NCI-H82 treated with DMSO at 0.1 percent for 48 hours (cell line): ENCODE data around the gene AHI1.

ENCODE experiments used
- DNase-seq: peaks from one replicate; lab custom pipeline; 2025; ENCODE audit not compliant: unreplicated experiment; lab: John Stamatoyannopoulos, UW

AHI1 gene

DNA sequence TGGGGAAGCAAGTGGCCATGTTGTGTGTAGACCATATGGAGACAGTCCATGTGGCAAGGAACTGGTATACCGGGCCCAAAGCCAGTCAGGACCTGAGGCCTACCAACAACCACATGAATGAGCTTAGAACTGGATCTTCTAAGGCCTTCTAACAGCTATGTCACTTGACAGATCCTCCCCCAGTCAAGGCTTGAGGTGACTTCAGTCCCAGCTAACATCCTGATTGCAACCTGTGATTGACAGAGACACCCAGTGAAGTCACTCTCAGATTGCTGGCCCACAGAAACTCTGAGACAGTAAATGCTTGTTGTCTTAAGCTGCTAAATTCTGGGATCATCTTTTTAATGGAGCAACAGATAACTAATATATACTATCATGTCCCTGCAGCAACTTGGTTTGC is 32.9 kb downstream of the AHI1 start:
- DNase-seq, result no peak

DNA sequence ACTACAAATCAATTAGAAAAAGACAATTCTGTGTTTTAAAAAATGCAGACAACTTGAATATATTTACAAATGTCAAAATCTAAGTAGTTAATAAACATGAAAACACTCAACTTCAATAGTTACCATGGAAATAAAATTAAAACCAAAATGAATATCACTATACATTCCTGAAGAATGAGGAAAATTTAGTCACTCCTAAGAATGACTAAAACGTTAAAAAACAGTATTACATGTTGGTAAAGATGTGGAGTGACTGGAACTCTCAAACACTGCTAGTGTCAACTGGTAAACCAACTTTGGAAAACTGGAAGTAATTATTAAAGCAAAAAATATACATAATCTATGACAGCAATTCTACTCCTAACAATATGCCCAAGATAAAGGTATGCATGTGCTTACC is 36.3 kb downstream of the AHI1 start:
- no peak for DNase-seq

DNA sequence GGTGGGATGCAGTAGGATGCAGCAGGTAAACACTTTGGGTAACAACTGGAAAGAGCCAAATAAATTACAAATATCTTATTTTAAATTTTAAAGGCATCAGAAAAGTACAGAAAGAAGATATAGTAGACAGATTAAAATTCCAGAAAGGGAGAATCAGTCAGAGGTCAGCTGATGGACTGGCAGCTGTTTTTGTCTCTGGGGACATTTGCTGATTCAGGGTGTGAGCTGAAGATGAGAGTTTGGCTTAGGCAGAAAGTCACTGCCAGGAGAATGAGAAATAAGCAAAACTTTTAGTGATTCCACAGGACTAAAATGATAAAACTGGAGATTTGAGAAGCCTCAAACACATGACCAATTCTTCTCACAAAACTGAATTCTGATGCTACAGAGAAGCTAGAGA is 39.5 kb downstream of the AHI1 start:
- no peak for DNase-seq

DNA sequence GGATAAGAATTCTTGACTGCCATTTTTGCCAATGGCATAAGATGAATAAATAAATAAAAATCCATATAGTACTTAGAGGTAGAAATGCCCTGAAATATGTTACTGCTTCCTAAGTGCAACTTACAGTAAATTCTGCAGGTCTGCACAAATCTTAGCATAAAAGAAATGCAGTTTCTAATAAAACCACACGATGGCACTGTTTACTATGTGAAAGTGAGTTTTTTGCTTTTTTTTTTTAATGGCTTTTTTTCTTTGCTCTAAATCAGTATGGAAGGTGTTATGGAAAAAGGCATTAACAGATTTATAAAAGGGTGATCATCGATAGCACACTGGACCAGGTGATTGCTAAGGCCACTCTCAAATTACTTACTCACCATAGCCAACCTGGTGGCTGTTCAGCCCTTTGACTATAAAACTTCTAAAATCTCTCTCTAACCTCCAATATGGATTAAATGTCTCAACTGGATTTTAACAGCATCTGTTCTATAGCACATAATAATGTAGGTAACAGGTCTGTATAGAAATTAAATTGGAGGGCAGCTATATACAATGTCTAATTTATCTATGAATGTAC is 45.8 kb downstream of the AHI1 start:
- peak; percentile 5 for DNase-seq

DNA sequence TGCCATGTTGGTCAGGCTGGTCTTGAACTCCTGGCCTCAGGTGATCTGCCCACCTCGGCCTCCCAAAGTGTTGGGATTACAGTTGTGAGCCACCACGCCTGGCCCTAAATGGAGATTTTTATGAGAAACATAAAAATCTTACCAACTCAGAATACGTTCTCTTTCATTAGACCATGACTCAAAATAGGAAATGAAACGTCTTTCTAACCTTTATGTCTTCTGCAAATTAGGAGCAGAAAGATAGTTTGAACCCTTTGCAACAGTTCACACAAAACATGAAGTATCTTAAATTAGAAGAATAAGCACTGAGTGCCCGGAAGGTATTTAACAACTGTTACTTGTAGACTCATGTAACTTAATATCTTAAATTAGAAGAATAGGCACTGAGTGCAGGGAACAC is 48.3 kb downstream of the AHI1 start:
- no peak for DNase-seq

DNA sequence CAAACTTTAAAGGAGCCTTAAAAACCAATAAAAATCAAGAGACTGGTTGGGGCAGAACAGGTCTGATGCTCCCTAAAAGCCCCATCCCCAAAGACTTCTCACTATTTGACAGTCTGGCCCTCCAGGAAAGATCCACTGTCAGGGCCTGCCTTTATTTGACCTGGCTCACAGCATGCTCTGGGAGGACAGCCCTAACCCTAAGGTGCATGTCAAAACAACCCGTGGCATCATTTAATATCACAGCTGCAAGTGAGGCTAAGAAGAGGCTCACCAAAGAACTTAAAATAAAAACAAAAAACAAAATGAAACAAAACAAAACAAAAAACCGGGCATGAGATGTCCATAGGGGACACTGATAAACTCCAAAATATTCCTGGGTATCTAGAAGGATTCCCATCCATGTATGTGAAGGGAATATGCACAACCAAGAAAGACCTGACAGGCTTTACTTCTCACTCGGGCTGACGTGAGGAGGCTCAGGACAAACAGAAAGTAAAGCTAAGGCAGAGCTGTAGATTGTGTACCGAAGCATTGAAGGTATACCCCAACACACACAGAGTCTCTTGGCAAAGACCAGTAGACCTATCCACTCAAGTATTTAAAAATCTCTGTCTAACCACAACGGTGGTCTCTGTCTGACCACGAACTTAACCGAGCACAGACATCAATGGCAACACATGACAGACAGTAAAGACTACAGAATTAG is 57.3 kb downstream of the AHI1 start:
- no peak for DNase-seq

DNA sequence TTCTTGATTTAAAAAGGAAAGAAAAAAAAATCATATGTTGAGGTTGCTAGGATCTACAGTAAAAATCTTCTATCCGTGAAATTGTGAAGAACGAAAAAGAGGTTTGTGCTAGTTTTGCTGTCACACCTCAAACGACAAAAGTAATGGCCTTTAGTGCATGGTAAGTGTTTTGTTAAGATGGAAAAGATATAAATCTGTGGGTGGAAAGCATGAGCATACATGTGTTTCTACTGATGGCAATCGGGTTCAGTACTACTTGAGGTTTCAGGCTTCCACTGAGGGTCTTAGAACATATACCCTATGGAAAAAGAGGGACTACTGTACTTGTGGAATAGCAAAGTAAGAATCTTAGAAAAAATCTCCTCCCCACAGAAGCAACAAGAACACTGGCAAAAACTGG is 58.0 kb downstream of the AHI1 start:
- no peak for DNase-seq

DNA sequence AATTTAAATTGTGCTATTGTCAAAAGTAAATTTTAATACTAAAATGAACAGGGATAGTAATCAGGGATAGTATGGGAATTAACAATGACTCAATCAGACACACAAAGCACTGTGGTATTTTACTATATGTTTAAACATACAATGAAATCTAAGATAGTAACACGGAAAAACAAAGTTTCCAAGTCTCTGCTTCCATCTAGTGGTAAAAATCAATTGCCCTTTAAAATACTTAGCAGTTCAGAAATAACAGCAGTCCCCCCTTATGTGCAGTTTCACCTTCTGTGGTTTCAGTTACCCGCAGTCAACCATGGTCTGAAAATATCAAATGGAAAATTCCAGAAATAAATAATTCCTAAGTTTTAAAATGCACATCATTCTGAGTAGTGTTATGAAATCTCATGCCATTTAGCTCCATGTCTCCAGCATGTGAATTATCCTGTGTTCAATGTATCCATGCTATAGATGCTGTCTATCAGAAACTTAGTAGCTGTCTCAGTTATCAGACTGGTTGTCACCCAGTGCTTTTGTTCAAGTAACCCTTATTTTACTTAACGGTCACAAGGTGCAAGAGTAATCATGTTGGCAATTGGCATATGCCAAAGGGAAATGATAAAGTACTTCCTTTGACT is 58.5 kb downstream of the AHI1 start:
- DNase-seq, result peak; percentile 36

DNA sequence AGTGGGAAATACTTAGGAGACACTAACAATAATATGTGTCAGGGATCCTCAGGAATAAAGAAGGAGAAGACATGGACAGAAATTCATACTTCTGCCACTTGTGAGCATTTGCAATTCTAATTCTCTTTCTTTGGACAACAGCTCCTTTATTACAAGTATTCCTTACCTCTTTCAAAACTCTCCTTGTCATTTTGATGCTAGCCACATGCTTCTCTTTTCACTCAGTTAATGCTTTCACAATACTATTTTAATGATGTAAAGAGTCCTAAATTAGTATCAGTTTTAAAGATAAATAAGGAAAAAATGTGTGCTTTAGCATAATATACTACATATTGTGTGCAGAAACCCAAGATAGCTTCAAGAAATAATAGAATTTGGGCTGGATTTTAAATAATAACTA is 62.5 kb downstream of the AHI1 start:
- DNase-seq, result no peak

DNA sequence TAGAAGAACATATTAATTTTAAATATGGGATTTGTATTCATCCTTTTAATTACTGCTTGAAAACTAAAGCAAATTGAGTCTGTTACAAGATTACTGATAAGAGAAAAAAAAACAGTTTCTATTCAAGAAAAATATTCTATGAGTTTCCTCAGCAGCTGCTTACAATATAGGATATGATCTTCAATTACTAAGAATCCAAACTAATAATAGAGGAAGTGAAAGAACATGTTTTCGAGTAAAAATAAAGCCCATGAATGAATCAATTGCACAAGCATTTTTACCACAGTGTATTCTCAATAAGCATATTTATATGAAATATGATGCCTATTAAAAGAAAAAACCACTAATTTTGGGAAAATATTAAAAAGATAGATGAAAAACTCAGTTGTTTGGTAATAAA is 63.4 kb downstream of the AHI1 start:
- DNase-seq, result no peak

DNA sequence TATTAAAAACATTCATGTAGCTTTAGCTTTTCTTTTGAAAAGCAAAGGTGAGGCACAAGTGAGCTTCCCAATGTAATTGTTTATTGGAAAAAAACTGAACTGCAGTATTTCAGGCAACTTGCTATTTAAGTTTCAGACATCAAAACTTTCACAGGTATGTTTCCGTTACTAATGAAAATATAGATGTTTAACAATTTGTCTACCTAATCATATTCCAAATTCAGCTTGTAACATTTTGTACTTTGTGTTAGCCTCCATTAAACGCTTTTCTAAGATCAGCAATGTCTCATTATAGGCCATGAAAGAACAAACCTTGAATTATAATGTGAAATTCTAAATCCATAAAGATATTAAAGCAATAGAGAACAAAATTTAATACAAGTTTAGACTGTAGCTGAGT is 69.5 kb downstream of the AHI1 start:
- DNase-seq, result no peak

DNA sequence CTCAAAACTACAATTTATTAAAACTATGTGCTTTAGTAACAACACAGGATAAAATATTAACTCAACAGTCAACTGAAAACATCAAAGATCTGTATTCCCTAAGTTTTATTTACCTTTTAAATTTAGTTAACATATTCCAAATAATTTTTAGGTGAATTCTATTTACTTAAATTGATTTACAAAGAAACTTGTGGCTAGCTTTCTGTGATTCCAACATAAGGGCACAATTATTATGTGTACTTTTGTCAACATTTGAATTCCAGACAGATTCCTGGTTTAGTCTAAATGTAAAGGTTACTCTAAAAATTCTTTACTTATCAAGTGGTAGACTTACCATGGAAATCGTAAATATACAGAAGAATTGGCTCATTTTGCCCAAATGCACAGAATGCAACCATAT is 70.7 kb downstream of the AHI1 start:
- DNase-seq, result no peak

DNA sequence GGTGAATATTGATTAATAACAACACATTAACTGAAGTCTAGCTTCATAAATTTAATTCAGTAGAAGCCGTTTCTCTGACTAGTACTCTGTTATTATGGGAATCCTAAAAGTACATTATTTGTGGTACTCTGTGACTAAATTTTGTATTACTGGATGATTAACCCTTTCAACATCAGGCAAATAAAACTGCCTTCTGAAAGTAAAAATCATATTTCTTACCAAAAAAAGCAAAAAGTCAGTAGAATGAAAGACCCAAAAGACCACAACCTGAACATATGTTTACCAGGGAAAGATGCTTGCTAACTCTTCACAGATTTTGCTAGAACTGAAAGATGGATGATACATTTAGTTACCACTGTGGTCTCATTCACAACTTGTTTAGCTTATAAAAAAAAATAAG is 73.2 kb downstream of the AHI1 start:
- no peak for DNase-seq

DNA sequence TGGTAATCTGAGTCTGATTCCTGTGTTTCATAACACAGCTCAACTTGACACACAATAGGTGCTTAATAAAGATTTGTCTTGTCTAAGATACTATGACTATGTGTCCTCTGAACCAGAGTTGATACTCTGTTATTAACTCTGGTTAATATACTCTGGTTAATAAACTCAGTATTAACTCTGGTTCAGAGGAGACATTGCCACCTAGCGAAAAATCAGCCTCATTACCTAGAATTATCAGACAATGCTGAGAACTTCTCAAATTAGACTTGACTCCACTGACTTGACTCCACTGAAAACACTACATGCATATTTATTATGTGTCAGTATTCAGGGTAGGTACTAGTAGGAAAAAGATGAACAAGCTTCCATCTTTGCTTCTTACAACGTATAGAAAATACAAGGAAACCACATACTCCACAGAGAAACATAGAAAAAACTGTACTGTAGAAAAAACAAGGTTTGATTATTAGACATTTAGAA is 73.9 kb downstream of the AHI1 start:
- peak; percentile 18 for DNase-seq

DNA sequence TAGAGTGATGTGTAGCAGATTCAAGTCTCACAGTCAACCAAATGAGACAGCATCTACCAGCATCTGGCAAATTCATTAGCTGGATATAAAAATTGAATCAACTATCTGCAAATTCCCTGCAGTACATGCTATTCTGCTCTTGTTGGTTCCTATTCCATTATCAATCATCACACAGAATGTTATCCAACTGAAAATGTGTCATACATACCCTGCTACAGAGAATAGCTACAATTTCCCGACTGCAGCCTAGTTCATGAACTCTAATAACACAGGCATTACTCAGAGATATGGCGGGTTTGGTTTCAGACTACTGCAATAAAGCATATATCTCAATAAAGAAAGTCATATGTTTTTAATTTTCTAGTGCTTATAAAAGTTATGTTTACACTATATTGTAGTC is 78.4 kb downstream of the AHI1 start:
- no peak for DNase-seq

DNA sequence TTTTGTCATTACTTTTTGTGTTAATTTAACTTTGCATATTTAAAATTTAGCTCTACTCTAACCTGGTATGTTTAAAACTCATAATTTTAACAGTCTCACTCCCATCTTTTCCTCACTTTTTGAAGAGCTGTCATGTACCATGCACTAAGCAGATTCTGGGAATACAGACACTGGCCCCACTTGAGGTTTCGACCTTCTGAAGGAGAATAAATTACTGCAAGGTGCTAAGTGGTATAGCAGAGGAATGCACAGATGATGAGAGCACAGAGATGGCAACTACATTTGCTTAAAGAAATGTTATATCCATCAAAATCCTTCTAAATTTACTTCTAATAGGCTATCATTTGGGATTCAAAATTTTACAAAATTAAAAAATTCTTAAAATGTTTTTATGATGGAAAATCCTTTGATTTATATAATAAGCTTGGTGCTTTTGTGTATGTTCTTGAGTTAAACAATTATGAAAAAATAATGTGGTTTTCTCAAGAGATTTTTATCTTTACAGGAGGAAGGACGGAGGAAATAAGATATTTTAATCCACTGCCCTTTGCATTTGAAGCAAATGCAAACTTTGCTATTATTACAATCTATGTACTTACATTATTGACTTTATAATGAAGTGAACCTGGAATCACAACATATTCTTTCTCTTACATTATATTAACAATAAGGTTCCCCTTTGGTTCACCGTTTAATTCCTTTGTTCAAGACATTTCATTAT is 79.3 kb downstream of the AHI1 start:
- no peak for DNase-seq

DNA sequence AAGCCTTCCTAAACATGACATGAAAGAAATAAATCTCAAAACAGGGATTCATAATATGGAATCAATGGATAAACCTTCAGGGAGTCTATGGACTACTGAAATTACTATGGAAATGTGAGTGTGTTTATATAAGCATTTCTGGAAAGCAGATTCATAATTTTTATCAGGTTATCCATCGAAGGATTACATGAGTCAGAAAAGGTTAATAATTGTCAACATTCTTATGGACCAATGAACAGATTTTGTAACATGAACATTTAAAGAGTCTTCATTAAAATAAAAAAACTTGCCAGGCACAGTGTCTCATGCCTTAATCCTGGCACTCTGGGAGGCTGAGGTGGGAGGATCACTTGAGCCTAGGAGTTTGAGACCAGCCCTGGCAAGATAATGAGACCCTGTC is 84.8 kb downstream of the AHI1 start:
- DNase-seq, result no peak

DNA sequence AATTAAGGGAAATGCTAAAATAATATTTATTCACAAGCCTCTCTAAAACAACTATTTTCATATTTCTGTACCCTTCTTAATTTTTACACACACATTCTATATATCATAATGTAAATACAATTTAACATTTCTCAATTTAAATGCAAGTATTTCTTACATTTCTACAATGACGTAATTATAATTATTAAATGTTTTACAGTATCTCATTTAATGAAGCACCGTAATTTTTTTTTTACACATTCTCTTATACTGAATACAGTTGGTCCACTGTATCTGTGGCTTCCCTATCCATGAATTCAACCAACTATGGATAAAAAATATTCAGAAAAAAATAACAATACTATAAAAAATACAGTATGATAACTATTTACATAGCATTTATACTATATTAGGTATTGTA is 85.7 kb downstream of the AHI1 start:
- DNase-seq, result no peak

DNA sequence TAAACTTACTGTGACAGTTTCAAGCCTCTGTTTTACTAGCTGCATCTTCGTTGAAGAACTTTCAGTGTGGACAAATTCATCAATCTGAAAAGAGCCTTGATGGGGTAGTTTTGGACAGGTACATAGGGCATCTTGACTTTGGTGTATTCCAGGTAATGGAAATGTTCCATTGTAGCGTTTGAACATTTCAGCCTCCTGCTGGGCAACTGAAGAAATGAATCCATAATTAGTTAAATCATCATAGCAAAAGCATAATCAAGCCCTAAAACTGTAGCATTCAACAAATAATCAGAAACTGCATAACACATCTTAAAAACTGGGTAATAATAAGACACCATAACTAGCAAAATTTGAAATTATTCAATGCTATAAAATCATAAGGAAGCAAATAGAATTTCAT is 86.2 kb downstream of the AHI1 start:
- no peak for DNase-seq

DNA sequence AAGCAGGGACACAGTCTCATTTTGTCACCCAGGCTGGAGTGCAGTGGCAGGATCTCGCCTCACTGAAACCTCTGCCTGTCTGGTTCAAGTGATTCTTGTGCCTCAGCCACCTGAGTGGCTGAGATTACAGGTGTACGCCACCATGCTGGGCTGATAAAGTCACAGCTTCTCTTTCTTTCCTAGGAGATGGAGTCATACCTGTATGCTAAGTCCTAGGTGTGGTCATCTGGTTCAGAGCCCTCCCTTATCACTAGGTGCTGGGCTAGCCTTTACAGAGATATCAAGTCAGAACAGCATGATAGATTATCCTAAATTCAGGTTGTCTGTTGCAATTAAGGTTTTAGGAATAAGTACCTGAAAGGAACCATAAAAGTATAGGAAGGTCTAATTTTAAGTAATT is 86.7 kb downstream of the AHI1 start:
- DNase-seq, result no peak

DNA sequence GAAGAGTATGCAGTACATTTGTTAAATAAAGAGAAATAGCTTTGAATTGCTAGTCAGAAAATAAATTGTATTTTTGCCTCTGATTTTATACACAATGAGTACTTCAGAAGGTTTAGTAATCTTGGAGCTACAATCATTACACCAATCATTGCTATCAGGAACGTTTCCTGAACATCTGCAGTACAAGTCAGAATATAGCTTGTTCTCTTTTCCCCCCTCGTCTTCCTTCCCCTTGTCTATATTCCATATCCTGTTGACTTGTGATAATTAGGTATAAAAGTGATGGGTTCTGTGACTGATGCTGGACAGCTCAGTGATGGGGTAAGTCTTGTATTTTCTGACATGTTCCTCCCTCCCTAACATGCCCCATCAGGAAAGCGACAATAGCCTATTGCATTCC is 94.0 kb downstream of the AHI1 start:
- no peak for DNase-seq

DNA sequence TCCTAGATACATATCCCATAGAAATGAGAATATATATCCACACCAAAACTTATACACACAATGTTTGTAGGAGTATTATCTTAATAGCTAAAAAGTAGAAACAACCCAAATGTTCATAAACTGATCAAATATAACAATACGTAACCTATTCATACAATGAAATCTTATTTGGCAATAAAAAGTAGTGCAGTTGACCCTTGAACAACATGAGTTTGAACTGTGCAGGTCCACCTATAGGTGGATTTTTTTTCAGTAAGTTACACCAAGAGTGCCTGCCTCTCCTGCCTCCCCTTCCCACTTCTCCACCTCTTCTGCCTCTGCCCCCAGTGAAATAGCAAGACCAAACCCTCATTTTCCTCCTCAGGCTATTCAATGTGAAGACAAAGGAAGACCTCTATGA is 95.2 kb downstream of the AHI1 start:
- DNase-seq, result no peak
